ENCODE results near the gene CLCNKB.
A peak's percentile ranks its signal among the peaks of the same experiment; 100 is the strongest.
"Not testable (repeated sequence)": the region's sequence is repeated elsewhere in the genome, so short reads cannot be mapped to it uniquely, and the experiment has no call there.

Gene CLCNKB

GRCh38 chr1:16061989-16062686 lies 18.6 kb downstream of the CLCNKB start:
- DNase-seq, result not testable (repeated sequence)

- not testable (repeated sequence) for DNase-seq
Observed at GRCh38 chr1:16062687-16063075, 19.1 kb downstream of the CLCNKB start.

- DNase-seq, result no peak
Observed at GRCh38 chr1:16063226-16063829, 19.7 kb downstream of the CLCNKB start.

GRCh38 chr1:16063921-16064320 lies 20.3 kb downstream of the CLCNKB start:
- no peak for DNase-seq

GRCh38 chr1:16064536-16065268 lies 21.1 kb downstream of the CLCNKB start:
- DNase-seq, result no peak

- DNase-seq, result no peak
Observed at GRCh38 chr1:16065269-16065576, 21.6 kb downstream of the CLCNKB start.

- DNase-seq, result no peak
Observed at GRCh38 chr1:16066245-16066644, 22.7 kb downstream of the CLCNKB start.

GRCh38 chr1:16067127-16067768 lies 23.7 kb downstream of the CLCNKB start:
- DNase-seq, result peak; percentile 8

GRCh38 chr1:16067933-16068332 lies 24.4 kb downstream of the CLCNKB start:
- no peak for DNase-seq

- DNase-seq, result no peak
Observed at GRCh38 chr1:16068356-16069270, 25.0 kb downstream of the CLCNKB start.

- DNase-seq, result no peak
Observed at GRCh38 chr1:16070640-16071355, 27.2 kb downstream of the CLCNKB start.

GRCh38 chr1:16071614-16072013 lies 28.0 kb downstream of the CLCNKB start:
- no peak for DNase-seq

- no peak for DNase-seq
Observed at GRCh38 chr1:16072095-16072494, 28.5 kb downstream of the CLCNKB start.

GRCh38 chr1:16072616-16073484 lies 29.3 kb downstream of the CLCNKB start:
- DNase-seq, result no peak

GRCh38 chr1:16073490-16074119 lies 30.0 kb downstream of the CLCNKB start, which contains the start of gene FAM131C:
FAM131C (minus strand) TSS chr1:16073651; CDS start chr1:16073442, 209 bp downstream.
- peak; percentile 28 for DNase-seq

GRCh38 chr1:16074217-16074616 lies 30.6 kb downstream of the CLCNKB start:
- no peak for DNase-seq

- no peak for DNase-seq
Observed at GRCh38 chr1:16075337-16076030, 31.9 kb downstream of the CLCNKB start.

GRCh38 chr1:16076031-16076864 lies 32.7 kb downstream of the CLCNKB start:
- no peak for DNase-seq

GRCh38 chr1:16076865-16077238 lies 33.3 kb downstream of the CLCNKB start:
- DNase-seq, result no peak

Measured in activated CD4-positive, alpha-beta T cell treated with anti-CD3 and anti-CD28 coated beads, Interleukin-2, amount 50 U/mL, for 1 hour (primary cell).